ENCODE measurements around the gene ADGRL1. TPM values are rescaled to one million over a fixed set of nuclear protein-coding genes. Genes with fewer than 3 reads are reported as not detected.
A peak's percentile ranks its signal among the peaks of the same experiment; 100 is the strongest.
"Not testable (repeated sequence)": the region's sequence is repeated elsewhere in the genome, so short reads cannot be mapped to it uniquely, and the experiment has no call there.

The ADGRL1 gene
- polyA plus RNA-seq, 3 donors: 1.7 TPM; not detected in 2

DNA sequence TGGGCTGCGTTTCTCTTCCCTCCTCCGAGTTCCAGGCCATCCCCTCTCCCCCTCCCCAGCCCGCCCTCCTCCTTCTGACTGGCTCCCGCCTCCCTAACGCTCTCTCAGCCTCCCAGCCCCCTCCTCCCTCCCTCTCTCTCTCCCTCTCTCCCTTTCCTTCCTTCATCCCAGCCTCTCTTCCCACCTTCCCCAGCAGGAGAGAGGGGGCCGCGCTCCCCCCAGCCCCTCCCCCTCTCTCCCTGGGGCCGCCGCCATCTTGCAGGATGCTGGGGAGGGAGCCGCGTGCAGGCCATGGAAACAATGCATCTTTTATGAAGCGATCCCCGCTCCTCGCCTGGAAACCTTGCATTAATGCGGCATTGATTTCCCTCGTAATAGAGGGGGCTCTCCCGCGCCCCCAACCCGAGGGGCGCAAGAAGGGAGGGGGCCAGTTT is 42.6 kb upstream of the ADGRL1 start:
- peak overlapping the region; percentile 83 for H2AFZ ChIP-seq (ENCODE audit: insufficient read depth, low read depth, low read length, poor library complexity, severe bottlenecking)
- 0% methylated on average over 8 of the region's 20 CpGs for WGBS (ENCODE audit: insufficient coverage)
- H3K9me3 ChIP-seq (replicated peaks in 1 of 2; ENCODE audit: control insufficient read depth in 1 of 2, insufficient read depth in 1 of 2, low read length in 2 of 2): no peaks in the 10 kb centered on the region
- Mint-ChIP-seq H3K4me3 (peak overlapping the region; percentile 58 to 87), H3K27ac (no peak overlapping the region), H3K27me3 (ENCODE audit: low read depth in 3 of 3) (peaks cover 16 to 49% (median 28%) of the 10 kb centered on the region in 3 donors), H3K4me1 (peaks cover 21% of the 10 kb centered on the region), H3K36me3 (no peaks in the 10 kb centered on the region), H3K9me3 (peaks cover 0 to 3% (median 0%) of the 10 kb centered on the region in 7 donors)
- no peaks in the 10 kb centered on the region for H3K79me2 ChIP-seq (ENCODE audit: insufficient read depth, low read length)
- H3K4me3 ChIP-seq (replicated peaks in 1 of 3; ENCODE audit: low read depth in 2 of 3, low read length in 3 of 3): peak overlapping the region; percentile 52 to 76 (median 55)
- intact Hi-C loops (cut with micrococcal nuclease): no loop called here
- H3K36me3 ChIP-seq (replicated peaks in 1 of 2; ENCODE audit: control insufficient read depth in 1 of 2, insufficient read depth in 2 of 2, low read length in 2 of 2): no peaks in the 10 kb centered on the region
- peaks cover 19 to 25% of the 10 kb centered on the region in 2 donors for H3K4me1 ChIP-seq (ENCODE audit: control insufficient read depth in 1 of 2, insufficient read depth in 2 of 2, low read length in 2 of 2)
- TF ChIP-seq, protein P1, sequence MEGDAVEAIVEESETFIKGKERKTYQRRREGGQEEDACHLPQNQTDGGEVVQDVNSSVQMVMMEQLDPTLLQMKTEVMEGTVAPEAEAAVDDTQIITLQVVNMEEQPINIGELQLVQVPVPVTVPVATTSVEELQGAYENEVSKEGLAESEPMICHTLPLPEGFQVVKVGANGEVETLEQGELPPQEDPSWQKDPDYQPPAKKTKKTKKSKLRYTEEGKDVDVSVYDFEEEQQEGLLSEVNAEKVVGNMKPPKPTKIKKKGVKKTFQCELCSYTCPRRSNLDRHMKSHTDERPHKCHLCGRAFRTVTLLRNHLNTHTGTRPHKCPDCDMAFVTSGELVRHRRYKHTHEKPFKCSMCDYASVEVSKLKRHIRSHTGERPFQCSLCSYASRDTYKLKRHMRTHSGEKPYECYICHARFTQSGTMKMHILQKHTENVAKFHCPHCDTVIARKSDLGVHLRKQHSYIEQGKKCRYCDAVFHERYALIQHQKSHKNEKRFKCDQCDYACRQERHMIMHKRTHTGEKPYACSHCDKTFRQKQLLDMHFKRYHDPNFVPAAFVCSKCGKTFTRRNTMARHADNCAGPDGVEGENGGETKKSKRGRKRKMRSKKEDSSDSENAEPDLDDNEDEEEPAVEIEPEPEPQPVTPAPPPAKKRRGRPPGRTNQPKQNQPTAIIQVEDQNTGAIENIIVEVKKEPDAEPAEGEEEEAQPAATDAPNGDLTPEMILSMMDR (IDR thresholded peaks at IDR 0.05): no peak
- peak overlapping the region; percentile 75 for H3K4me2 ChIP-seq (replicated peaks; ENCODE audit: extremely low read depth, low read length, poor library complexity, severe bottlenecking)
- H3K27ac ChIP-seq (ENCODE audit: low read depth in 1 of 2, low read length in 2 of 2): no peak overlapping the region
- H4K20me1 ChIP-seq (ENCODE audit: insufficient read depth, low read length): no peaks in the 10 kb centered on the region
- peak overlapping the region; percentile 37 for H3K9ac ChIP-seq (ENCODE audit: insufficient read depth, low read length, poor library complexity, severe bottlenecking)
- peaks cover 0 to 14% of the 10 kb centered on the region in 2 donors for H3K27me3 ChIP-seq (ENCODE audit: control insufficient read depth in 2 of 2, insufficient read depth in 2 of 2, low read length in 2 of 2)
- DNase-seq: no peak

DNA sequence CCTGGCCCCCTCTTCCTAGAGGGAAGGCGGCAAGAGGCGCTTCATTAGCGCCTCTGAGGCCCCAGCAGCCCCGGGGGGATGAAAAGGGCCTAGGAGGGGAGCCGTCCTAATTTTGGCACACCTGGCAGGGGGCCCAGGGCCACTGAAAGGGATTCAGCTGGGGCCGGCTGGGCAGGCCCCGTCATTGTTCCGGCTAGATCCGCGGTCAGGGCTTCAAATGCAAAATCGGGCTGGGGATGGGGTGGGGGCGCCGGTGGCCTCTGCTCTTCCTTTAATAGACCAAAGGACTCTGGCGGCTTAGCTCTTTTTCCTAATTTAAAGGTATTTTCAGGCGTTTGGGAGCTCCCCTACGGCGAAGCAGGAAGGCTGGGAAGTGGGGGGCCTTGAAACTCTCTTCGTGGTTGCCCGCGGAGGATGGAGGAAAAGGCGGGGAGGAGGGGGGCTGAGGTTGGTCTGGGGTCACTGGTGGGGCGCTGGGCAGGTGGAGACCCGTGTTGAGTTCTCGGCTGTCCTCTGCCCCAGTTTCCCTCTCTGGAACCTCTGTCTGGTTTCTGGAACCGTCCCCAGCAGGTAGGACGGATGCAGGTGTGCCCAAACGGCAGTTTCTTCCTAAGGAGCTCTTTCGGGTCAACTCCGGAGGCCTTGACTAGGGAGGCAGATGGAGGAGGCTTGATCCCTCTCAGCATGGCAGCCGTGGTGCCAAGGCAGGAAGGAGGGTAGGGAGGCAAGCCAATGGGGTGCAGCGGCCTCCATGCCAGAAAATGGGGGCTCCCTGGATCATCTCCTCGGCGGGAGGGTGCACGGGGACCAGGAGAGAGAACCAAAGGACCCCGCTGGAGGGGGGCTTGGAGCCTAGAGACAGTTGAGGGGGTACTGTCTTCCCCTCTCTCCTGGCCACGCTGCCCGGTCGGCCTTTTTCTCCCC is 41.8 kb upstream of the ADGRL1 start:
- intact Hi-C loops (cut with micrococcal nuclease); H4K20me1 ChIP-seq (ENCODE audit: insufficient read depth, low read length); H3K36me3 Mint-ChIP-seq; H3K9me3 Mint-ChIP-seq; H3K79me2 ChIP-seq (ENCODE audit: insufficient read depth, low read length); H3K36me3 ChIP-seq (replicated peaks in 1 of 2; ENCODE audit: control insufficient read depth in 1 of 2, insufficient read depth in 2 of 2, low read length in 2 of 2); DNase-seq; H3K9me3 ChIP-seq (replicated peaks in 1 of 2; ENCODE audit: control insufficient read depth in 1 of 2, insufficient read depth in 1 of 2, low read length in 2 of 2); H3K27ac Mint-ChIP-seq; H3K27ac ChIP-seq (ENCODE audit: low read depth in 1 of 2, low read length in 2 of 2): not testable (repeated sequence)
- Histone ChIP-seq H3K4me2 (replicated peaks; ENCODE audit: extremely low read depth, low read length, poor library complexity, severe bottlenecking) (peak overlapping the region; percentile 46), H3K27me3 (ENCODE audit: control insufficient read depth in 2 of 2, insufficient read depth in 2 of 2, low read length in 2 of 2) (peaks cover 0 to 14% of the 10 kb centered on the region in 2 donors), H3K9ac (ENCODE audit: insufficient read depth, low read length, poor library complexity, severe bottlenecking) (peak overlapping the region; percentile 21), H3K4me1 (ENCODE audit: control insufficient read depth in 1 of 2, insufficient read depth in 2 of 2, low read length in 2 of 2) (peaks cover 19 to 25% of the 10 kb centered on the region in 2 donors), H3K4me3 (replicated peaks in 1 of 3; ENCODE audit: low read depth in 2 of 3, low read length in 3 of 3) (peak overlapping the region; percentile 8 to 55 (median 27)), H2AFZ (ENCODE audit: insufficient read depth, low read depth, low read length, poor library complexity, severe bottlenecking) (peak overlapping the region; percentile 73)
- Mint-ChIP-seq H3K4me3 (peak overlapping the region; percentile 70 to 87), H3K4me1 (peaks cover 21% of the 10 kb centered on the region), H3K27me3 (ENCODE audit: low read depth in 3 of 3) (peaks cover 16 to 46% (median 26%) of the 10 kb centered on the region in 3 donors)
- under 1% methylated on average over 15 of the region's 38 CpGs for WGBS (ENCODE audit: insufficient coverage)

DNA sequence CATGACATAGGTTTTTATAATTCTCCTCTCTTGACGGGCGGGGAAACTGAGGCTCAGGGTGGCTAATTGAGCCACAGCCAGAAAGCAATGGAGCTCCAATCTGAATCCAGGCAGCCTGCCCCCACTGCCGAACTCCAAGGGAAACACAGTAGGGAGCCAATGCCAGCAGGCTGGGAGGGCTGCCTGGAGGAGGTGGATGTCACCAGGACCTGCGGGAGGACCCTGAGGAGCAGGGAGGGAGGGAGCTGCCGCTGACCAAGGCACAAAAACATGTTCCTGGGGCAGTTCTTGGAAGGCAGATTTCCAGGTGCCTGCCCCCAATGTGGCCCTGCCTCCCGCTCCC is 41.2 kb upstream of the ADGRL1 start:
- Histone ChIP-seq H3K4me1 (ENCODE audit: control insufficient read depth in 1 of 2, insufficient read depth in 2 of 2, low read length in 2 of 2) (peaks cover 19 to 25% of the 10 kb centered on the region in 2 donors), H3K4me3 (replicated peaks in 1 of 3; ENCODE audit: low read depth in 2 of 3, low read length in 3 of 3) (peak overlapping the region in 1 of 3 experiments; percentile 55), H3K9ac (ENCODE audit: insufficient read depth, low read length, poor library complexity, severe bottlenecking) (peak overlapping the region; percentile 21), H3K27me3 (ENCODE audit: control insufficient read depth in 2 of 2, insufficient read depth in 2 of 2, low read length in 2 of 2) (peaks cover 0 to 14% of the 10 kb centered on the region in 2 donors)
- H3K4me2 ChIP-seq (replicated peaks; ENCODE audit: extremely low read depth, low read length, poor library complexity, severe bottlenecking); H3K36me3 Mint-ChIP-seq; H3K79me2 ChIP-seq (ENCODE audit: insufficient read depth, low read length); DNase-seq; H3K9me3 Mint-ChIP-seq; intact Hi-C loops (cut with micrococcal nuclease); H3K27ac ChIP-seq (ENCODE audit: low read depth in 1 of 2, low read length in 2 of 2); H3K9me3 ChIP-seq (replicated peaks in 1 of 2; ENCODE audit: control insufficient read depth in 1 of 2, insufficient read depth in 1 of 2, low read length in 2 of 2); H4K20me1 ChIP-seq (ENCODE audit: insufficient read depth, low read length); H3K36me3 ChIP-seq (replicated peaks in 1 of 2; ENCODE audit: control insufficient read depth in 1 of 2, insufficient read depth in 2 of 2, low read length in 2 of 2); H3K27ac Mint-ChIP-seq; H2AFZ ChIP-seq (ENCODE audit: insufficient read depth, low read depth, low read length, poor library complexity, severe bottlenecking): not testable (repeated sequence)
- peak overlapping the region in 1 of 2 donors; percentile 87 for H3K4me3 Mint-ChIP-seq
- WGBS (ENCODE audit: insufficient coverage): 92% methylated on average over 2 of the region's 6 CpGs
- H3K4me1 Mint-ChIP-seq: peaks cover 21% of the 10 kb centered on the region
- peaks cover 16 to 46% (median 20%) of the 10 kb centered on the region in 3 donors for H3K27me3 Mint-ChIP-seq (ENCODE audit: low read depth in 3 of 3)
